NB4 (cell line): ENCODE data around the gene CBLN3.

Experiments
- CTCF ChIP-seq: IDR thresholded peaks from one replicate; pipeline ENCODE4 v1.5.1; 2012; ENCODE audit warnings: low read depth, low read length
- MAX ChIP-seq: IDR thresholded peaks from 2 replicates; pipeline ENCODE4 v1.6.1; 2011; ENCODE audit warnings: low read depth, low read length
- POLR2A ChIP-seq: IDR thresholded peaks from 2 replicates; pipeline ENCODE4 v1.6.1; 2011; ENCODE audit warnings: mild to moderate bottlenecking; ENCODE audit not compliant: insufficient read length; ENCODE audit errors: extremely low read depth

DNA sequence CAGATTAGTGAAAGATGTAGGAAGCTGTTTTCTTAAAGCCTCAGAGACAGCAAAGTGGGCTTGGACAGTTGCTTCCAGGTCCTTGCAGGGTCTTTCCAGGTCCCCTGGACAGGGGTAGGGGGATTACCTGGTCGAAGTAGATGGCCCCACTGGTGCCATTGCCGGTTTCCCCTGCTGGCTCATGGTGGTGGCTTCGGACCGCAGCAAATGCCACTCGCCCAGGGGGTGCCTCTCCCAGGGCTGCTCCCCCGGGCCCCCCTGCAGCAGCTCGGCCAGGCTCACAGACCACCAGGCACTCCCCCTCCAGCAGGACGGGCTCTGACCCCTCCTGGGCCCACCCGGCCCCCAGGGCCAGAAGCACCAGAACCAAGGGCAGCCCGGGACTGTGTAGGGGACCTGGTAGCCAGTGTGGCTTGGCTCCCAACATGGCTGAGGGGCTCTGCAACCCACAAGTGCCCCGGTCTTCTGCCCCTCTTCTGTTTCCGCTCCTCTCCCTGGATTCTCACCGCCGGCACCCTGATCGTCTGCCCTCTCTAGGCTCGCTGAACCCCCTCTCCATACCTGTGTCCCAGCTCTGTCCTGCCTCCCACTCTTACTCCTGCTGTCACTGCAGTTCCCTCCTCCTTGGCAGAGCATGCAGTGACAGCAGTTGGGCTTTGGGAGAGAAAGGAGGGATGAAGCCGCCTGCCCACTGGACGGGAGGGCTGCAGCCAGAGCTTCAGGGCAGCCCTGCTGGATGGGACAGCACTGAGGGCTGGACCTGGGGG lies 657 bp downstream of the CBLN3 start:
- TF ChIP-seq CTCF (no peak), POLR2A (no peak), MAX (no peak)
